PFSK-1 (cell line): ENCODE measurements around the gene CYSTM1.

Source experiments
- FOXP2 ChIP-seq: optimal IDR thresholded peaks from 2 replicates; pipeline ENCODE3; 2011; ENCODE audit warnings: borderline replicate concordance, control low read depth, inconsistent platforms; ENCODE audit not compliant: insufficient read depth; ENCODE audit errors: extremely low read length, extremely low read depth
- POLR2AphosphoS5 ChIP-seq: IDR thresholded peaks from 2 replicates; pipeline ENCODE4 v1.6.1; 2012; ENCODE audit warnings: low read depth, mild to moderate bottlenecking, control low read depth, low read length, moderate library complexity
- SIN3A ChIP-seq: IDR thresholded peaks from 2 replicates; pipeline ENCODE4 v1.6.1; 2012; ENCODE audit warnings: mild to moderate bottlenecking, low read length, moderate library complexity, borderline replicate concordance; ENCODE audit not compliant: insufficient read depth
- TAF1 ChIP-seq: IDR thresholded peaks from 2 replicates; pipeline ENCODE4 v1.6.1; 2012; ENCODE audit warnings: low read length, control low read depth, borderline replicate concordance; ENCODE audit not compliant: insufficient read depth
- TF ChIP-seq, protein P1 (sequence below), 2 experiments: IDR thresholded peaks; 2 replicates each; pipeline versions ENCODE4 v1.6.1 to v1.8.0; 2011 to 2012; ENCODE audit warnings: low read depth in 2 of 2, low read length in 2 of 2, control low read depth in 1 of 2, inconsistent platforms in 1 of 2, mild to moderate bottlenecking in 1 of 2, moderate library complexity in 1 of 2; ENCODE audit not compliant: insufficient read depth in 1 of 2

The CYSTM1 gene

DNA sequence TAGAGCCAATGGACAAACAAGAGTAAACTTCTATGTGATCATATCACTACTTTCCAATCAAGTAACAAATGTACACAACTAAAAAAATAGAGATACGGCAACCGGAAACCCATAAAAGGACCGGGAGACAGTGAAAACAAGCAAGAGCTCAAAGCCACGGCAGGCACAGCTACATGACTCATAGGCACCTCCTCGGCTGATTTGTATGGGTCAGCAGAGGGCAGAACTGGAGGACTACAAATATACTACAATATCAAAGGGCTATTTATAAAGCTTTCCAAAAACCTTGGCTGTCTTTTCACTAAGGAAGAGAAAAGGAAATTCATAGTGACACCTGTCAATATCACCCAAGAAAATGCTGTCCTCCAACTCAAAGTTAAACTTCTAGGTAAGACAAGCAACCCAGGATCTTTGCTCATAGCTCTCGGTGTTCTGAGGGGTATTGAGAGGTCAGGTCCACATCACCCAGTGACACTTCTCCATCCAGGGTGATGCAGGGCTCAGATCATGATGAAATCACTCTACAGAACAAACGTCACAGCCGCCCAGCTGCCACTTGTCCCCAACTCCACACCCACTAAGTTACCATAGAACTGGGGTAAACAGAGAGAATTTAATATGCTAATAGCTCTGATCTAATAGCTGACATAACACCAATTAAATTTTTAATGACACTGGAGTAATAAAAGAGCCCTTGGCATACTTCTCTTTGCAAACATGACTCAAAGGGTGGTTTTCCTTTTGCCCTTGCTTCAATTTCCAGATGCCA, 86.6 kb downstream of the CYSTM1 start:
- TF ChIP-seq FOXP2 (no peak), TAF1 (no peak), SIN3A (no peak), POLR2AphosphoS5 (no peak)
- TF ChIP-seq, protein P1, sequence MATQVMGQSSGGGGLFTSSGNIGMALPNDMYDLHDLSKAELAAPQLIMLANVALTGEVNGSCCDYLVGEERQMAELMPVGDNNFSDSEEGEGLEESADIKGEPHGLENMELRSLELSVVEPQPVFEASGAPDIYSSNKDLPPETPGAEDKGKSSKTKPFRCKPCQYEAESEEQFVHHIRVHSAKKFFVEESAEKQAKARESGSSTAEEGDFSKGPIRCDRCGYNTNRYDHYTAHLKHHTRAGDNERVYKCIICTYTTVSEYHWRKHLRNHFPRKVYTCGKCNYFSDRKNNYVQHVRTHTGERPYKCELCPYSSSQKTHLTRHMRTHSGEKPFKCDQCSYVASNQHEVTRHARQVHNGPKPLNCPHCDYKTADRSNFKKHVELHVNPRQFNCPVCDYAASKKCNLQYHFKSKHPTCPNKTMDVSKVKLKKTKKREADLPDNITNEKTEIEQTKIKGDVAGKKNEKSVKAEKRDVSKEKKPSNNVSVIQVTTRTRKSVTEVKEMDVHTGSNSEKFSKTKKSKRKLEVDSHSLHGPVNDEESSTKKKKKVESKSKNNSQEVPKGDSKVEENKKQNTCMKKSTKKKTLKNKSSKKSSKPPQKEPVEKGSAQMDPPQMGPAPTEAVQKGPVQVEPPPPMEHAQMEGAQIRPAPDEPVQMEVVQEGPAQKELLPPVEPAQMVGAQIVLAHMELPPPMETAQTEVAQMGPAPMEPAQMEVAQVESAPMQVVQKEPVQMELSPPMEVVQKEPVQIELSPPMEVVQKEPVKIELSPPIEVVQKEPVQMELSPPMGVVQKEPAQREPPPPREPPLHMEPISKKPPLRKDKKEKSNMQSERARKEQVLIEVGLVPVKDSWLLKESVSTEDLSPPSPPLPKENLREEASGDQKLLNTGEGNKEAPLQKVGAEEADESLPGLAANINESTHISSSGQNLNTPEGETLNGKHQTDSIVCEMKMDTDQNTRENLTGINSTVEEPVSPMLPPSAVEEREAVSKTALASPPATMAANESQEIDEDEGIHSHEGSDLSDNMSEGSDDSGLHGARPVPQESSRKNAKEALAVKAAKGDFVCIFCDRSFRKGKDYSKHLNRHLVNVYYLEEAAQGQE (IDR thresholded peaks at IDR 0.05; ENCODE audit: insufficient read depth in 1 of 2, low read depth in 2 of 2, low read length in 2 of 2) = no peak

DNA sequence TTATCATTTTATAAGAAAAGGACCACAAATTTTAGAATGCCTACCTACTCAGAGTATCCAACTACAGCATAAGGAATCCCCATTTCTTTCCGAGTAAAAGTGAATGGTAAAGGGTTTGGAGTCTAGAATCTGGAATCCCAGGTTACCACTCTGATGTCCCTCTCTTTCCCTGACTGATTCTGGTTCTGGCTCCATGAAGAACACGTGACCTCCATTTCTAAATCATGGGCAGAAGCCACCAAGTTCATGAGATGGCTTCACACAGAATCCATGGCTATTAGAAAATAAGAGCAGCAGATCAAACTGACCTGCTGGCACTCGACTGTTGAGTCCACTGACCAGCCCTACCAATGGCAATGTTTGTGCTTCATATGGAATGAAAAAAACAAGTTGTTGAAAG, 87.2 kb downstream of the CYSTM1 start:
- TF ChIP-seq TAF1 (no peak), POLR2AphosphoS5 (no peak), FOXP2 (no peak), SIN3A (no peak)
- TF ChIP-seq, protein P1 (IDR thresholded peaks at IDR 0.05; ENCODE audit: insufficient read depth in 1 of 2, low read depth in 2 of 2, low read length in 2 of 2) = no peak

DNA sequence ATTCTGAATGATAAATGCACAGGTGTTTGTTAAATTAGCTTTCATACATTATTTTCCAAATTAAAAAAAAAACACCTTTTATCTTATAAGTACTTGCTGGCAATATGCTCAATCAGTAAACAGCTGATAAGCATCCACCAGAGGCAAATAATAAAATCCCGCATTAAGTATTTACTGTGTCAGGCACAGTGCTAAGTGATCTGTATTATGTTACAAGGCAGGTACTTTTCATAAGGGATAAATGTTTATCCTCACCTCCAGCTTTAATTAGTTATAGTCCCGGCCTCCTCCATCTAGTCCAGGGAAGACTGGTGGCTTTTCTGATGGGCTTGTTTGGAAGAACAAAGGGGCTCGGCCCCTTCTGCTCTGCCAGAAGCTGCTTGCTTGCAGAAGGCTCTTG, 87.9 kb downstream of the CYSTM1 start:
- TF ChIP-seq, protein P1 (IDR thresholded peaks at IDR 0.05; ENCODE audit: insufficient read depth in 1 of 2, low read depth in 2 of 2, low read length in 2 of 2) = no peak
- TF ChIP-seq TAF1 (no peak), POLR2AphosphoS5 (no peak), FOXP2 (no peak), SIN3A (no peak)

DNA sequence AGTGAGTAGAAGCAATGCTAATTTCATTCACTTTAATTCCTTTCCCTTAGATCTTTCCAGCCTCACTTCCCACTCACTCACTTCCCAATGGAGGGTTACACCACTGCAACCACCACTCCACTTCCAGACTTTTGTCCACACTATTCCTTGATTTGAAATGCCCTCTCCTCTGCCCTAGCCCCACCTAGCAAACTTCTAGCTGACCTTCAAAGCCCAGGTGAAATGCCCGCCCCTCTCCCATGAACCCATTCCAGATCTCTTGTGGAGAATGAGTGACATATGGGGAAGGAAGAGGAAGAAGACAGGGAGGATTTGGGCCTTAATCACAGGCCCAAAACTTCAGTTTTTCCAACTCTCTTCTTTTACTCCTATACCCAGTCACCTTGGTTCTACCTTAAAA, 90.9 kb downstream of the CYSTM1 start:
- no peak for TF ChIP-seq POLR2AphosphoS5
- no peak for TF ChIP-seq FOXP2
- TF ChIP-seq, protein P1 (IDR thresholded peaks at IDR 0.05; ENCODE audit: insufficient read depth in 1 of 2, low read depth in 2 of 2, low read length in 2 of 2) = no peak
- no peak for TF ChIP-seq TAF1
- TF ChIP-seq SIN3A = no peak

DNA sequence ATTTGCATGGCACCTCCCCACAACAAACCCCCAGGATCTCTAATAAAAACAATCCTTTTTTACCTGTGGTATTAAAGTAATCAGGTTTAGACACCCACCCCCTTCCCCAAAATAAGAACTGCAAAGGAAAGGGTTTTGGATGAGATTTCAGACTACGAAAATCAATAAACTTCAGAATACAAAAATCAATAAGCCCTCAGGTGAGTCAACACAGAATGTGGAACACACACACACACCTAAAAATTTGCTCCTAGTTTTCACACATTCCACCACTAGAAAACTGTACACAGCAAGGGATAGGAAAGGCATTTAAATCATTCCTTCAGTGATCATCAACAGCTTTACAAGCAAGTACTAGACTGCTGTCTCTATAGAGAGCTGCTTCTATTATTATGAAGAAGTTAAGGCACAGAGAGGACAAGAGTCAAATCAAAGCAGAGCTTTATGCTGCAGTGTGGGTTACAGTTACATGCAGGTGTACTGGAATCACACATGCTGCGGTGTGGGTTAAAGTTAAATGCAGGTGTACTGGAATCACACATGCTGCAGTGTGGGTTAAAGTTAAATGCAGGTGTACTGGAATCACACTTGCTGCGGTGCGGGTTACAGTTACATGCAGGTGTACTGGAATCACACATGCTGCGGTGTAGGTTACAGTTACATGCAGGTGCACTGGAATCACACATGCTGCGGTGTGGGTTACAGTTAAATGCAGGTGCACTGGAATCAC, 91.6 kb downstream of the CYSTM1 start:
- no peak for TF ChIP-seq FOXP2
- TF ChIP-seq TAF1 = no peak
